HG03575 (cell line): ENCODE measurements around the gene ARID1B.

Experiments
- ATAC-seq: cut with Tn5 transposase; IDR thresholded peaks from one replicate; pipeline ENCODE4 v1.9.1; 2021; ENCODE audit not compliant: unreplicated experiment, insufficient number of reproducible peaks, low FRiP score; ENCODE audit errors: extremely low read depth

Gene ARID1B

DNA sequence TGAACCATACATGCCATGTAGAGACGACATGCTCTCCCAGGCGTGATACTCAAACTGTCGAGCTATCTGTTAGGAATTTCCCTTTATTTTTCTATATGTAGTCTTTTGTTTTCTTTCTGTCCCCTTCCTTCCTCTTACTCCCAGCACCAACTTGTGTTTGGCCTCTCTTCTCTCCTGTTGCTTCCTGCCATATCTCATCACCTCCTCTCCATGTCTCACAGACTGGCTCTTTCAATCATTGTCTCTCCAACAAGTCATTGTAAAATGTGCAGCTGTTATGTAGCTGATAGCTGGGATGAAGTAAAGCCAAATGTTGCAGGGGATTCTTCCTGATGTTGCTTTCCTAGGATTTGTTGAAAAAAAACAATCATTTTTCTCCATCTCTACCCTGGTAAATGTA is 311.7 kb downstream of the ARID1B start:
- no peak for ATAC-seq

DNA sequence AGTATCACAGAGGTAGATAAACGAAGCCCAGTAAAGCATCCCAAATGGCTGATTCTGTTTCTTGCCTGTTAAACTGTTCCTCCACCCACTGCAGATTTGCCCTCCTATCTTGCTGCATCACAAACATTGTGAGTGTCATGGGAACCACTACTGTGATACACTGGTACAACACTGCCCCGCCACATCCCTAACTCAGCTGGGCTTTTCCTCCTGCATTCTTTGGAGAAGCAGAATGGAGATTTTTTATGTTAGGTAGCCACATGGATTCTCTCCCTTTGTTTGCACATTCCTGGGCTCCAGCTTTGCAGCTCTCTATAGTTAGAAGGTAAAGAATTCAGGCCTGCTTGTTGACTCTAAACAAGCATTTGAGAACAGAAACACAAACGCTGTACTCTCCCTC is 312.1 kb downstream of the ARID1B start:
- no peak for ATAC-seq

DNA sequence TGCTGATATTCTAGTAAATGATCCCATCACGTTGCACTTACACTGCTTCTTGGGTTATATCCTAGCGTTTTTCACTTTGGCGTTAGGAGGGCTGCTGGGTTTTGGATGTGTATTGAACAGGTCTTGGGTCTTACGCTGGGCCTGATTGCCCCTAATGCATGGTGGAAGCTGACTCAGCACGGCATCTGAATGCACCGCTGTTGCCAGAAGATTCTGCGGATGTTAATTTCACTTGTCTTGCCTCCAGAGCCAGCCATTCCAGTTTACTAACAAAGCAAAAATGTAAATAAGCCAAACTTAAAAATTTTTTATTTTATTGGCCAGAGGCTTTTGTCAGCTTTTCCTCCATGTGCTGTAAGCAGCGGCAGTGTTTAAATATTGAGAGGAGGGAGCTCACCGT is 312.7 kb downstream of the ARID1B start:
- no peak for ATAC-seq

DNA sequence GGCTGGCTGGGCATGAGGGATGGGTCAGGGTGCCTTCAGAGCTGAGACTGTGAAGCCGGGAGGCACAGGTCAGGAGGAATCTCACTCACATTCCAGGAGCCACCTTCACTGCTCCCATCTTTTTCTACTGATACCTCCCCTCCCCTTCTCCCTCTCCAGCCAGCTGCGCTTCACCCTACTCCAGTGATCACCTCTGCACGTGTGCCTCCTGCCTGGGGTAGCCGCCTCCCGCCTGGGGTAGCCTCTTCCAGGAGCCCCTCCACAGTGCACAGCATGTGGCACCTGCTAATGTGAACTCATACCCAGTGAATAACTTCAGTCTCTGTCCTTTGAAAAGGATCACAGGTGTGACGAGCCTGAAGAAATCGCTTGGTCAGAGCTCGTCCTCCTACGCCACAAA is 313.6 kb downstream of the ARID1B start:
- ATAC-seq: no peak

DNA sequence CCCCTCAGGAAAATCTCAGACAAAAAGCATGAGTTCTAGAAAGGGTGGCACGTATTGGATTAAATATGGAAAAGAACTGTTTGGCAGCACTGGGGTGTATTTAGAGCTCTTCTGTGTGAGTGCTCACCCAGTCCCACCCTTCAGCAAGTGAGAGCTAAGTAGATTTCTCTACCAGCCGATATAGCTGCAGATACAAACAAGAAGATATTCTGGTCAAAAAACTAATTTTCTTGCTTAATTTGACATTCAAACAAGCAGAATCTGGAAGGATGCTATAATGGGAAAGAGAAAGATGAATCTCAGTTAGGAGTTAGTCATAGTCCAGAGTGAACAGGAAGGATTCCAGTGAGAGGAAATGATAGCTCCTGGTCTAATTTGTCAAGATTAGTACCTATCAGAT is 314.1 kb downstream of the ARID1B start:
- no peak for ATAC-seq

DNA sequence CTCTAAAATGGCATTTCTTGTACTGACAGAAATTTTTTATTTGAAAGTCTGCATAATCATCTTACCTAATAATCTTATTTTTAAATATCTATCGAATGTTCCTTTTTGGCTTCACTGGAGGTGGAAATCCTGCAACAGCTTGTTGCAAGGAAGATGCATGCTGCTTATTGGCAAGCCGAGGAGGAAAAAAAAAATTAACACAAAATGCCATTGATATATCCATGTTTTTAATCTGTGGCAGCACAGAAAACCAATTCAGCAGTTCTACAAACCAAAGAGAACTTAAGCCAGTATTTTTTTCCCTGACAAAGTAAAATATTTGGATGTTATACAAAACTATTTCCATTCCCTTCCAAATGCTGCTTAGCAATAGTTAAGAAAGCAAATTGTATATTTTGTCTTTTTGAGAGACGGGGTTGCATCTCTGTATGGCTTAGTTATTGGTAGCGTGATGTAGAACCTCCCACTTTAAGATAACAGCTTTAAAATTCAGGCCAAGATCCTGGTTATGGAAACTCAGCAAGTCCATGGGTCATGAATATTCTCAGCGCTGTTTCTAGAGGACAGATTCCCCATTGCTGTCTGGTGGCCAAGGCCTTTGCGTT is 314.8 kb downstream of the ARID1B start:
- no peak for ATAC-seq

DNA sequence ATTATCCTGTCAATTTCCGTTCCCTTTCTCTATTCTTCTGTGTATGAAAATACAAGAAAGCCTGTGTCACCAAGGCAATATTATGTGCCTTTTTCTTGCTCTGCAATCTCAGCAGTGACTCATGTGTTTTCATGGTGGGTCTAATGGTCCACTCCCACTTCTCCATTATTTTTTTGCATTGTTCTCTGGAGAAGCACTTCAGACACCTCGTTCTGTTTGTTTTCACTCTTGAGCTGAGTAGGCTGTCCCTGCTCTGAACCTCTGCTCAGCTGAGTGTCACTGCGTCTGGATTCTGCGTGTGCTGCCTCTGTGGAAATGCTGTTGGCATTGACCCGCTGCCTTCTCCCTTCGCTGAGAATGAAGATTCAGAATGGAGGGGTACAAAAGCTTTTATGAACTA is 315.6 kb downstream of the ARID1B start:
- ATAC-seq: no peak

DNA sequence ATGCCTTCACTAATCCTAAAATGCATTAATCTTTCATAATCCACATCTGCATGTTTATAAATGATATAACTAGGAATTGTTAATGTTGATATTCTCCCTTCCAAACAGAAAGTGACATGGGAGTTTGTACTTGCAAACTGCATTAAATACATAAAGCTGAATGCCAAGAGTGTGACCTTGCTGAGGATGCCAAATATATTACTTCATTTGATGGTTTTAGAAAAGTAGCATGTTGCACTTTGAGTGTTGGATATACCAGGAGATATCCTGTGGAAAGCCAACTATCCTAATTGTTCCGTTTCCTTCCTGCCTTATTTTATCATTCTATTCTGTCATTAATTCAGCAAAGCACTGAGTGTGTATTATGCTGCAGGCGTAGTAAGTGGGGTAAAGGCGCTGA is 316.4 kb downstream of the ARID1B start:
- no peak for ATAC-seq

DNA sequence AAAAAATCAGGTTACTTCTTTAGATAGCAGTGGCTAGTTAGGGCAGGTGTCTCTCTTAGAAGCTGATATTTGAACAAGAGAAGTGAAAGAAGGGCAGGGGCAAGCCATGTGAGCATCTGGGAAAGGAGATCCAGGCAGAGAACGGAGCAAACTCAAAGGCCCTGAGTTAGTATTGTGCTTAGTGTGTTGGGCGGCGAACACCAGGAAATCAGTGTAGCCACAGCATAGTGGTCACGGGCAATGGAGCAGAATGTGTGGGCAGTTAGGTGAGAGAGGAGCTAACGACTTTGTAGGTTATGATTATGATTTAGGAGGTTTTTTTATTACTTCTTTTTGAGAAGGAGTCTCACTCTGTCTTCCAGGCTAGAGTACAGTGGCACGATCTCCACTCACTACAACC is 316.9 kb downstream of the ARID1B start:
- ATAC-seq: no peak

DNA sequence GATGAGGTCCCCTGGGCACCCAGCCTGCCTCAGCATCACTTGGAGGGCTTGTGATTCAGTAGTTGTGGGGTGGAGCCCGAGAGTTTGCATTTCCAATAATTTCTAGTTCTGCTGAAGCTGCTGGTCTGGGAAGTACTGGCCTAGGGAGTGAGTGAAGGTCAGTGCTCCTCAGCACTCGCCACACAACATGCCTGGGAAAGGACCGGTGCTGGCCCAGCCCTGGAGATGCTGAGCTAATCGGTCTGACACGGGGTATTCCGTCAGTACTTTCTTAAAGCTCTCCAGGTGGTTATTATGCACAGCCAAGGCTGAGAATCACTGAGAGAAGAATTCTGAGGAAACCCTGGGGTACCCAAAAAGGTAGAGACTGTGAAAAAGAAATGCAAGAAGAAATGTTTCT is 317.9 kb downstream of the ARID1B start:
- ATAC-seq: no peak

DNA sequence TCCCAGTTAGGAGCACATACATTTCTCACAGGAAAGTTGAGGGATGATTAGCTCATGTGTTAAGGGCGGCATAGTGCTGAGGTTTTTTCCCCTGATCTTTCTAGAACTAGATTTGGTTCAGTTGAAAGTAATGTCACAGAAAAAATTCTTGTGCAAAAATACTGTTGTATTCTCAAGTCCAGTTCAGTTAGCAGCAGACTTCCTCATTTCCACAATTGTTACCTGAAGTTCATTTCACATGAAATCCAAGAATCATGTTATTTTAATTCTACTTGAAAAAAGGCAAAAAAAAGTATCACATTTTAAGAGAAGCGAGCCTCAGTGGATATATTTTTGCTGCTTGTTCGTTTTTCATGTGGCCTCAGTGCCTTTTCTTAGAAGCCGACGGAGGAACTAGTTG is 318.4 kb downstream of the ARID1B start:
- ATAC-seq: no peak

DNA sequence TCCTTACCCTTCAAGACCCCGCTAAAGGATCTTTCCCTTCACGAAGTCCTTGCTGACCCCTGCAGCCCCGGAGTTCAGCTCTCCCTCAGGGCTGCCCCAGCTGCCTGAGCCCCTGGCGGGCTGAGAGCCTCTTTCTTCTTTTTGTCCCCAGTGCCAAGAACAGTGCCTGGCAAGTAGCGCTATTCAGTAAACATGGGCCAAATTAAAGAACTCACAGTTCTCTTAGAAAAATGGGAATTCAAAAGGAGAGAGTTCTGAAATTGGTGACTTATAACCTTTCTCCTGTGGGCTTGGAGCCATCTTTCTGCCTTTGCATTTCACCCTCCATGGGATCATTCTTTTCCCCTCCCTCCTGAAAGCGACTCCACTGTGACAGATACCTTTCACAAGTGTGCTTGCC is 318.9 kb downstream of the ARID1B start:
- no peak for ATAC-seq

DNA sequence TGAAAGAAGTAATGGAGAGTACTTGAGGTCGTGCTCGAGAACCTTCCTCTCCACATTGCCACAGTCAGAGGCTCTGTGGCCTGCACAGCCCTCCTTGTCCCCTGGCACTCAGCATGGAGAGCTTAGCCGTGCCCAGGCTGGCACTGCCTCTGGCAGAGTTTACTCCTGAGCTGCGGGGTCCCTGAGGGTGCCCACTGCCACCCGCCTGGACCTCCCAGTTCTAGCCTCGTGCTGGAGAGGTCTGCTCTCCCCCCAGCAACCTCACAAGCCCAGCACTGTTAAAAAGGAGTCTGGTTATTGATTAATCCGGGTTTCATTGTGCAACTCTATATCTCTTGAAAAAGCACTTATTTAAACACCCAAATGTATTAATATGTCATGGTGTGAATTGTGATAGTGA is 319.3 kb downstream of the ARID1B start:
- ATAC-seq: no peak

DNA sequence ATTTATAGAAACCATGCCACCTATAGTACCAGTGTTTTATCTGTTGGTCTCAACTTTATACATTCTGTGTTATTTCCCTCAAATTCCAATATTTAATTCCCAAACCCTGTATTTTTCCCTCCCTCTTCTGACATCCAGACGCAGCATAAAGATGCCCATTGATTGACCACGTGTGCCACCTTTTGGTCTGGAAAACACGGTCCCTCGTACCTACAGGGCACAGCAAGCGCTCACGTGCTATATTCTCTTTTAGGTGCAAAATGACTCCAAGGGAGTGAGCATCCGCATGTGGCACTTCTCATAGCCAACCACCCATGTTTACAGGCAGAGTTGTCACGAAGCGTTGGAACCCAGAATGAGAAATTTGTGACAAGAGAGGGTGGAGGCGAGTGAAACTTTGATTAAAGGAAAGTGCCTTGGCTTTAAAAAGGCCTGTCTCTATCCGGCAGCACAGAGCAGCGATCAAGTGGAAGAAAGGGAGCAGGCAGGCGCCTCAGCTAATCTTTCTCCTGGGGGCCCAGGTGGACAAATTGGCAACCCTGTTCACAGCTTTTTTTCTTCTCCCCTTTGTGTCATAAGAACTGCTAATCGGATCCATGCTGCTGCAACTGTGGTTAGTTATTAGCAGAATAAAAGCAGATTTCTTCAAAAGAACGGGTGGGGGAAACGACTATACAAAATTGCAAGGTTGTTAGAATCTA is 320.2 kb downstream of the ARID1B start:
- no peak for ATAC-seq

DNA sequence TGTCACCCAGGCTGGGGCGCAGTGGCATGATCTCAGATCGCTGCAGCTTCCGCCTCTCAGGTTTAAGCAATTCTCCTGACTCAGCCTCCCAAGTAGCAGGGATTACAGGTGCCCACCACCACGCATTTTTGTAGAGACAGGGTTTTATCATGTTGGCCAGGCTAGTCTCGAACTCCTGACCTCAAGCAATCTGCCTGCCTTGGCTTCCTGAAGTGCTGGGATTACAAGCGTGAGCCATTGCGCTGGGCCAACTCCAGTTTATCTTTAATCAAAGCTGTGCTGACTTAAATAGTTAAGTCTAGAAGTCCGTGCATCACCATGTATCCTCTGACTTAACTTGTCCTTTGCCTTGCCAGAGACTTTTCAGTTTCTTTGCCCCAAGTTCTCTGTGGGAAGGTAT is 321.8 kb downstream of the ARID1B start:
- no peak for ATAC-seq

DNA sequence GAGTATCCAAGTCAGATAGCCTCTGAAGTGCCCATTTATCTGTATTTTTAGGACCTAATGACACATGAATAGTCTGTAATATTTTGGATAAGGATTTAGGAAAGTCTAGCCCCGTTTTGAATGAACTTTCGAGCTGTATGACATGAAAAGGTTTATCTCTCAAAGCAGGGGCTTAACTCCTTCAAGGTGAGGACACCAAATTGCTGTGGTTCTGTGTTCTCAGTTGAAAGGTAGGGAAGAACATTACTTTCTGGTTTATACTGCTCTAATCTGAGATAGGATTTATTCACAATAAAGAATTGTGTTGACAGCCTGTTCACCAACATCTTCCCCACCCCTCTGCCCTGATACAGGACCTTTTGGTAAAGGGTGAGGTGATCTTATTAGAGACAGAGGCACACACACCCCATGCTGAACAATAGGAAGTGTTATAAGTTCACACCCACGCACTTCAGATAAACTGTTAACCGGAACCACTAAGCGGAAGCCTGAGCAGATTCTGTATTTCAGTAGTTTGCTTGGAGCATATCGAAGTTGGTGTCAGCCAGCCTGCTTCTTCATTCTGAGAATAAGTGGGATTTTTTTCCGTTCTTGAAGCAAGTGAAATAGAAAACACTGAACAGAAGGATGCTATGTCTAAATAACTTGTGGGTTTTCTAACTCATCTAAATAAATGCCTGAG is 322.9 kb downstream of the ARID1B start:
- peak; percentile 97 for ATAC-seq

DNA sequence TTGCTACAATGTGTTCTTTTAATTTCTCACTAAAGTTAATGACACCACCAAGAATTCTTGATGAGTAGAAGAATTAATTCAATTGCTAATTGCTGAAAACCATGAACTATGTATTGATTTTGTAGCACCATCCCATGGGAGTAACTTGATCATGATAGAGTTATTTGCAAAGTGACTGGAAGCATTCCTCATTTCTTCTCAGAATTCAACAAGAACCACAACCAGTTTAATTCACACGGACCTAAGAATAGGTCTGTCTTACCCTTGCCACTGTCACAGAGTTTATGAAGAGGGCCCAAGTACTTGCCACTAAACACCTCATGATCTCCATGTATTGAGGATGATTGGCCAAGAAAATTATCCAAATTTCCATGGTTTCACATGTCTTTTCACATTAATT is 324.0 kb downstream of the ARID1B start:
- no peak for ATAC-seq

DNA sequence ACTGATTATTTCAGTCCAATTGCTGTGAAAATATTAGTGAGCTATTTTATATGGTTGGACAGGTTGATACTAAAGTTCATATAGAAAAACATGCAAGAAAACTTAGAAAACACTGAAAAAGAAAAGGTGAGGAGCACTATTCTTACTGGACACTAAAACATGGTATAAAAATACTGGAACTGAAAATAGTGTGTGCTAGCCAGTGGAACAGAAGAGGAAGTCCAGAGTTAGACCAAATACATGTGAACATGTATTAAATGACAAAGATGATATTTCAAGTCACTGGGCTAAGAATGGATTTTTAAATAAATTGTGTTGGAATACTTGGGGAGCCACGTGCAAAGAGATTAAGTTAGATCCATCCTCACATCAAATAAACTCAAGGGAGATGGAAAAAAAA is 327.6 kb downstream of the ARID1B start:
- ATAC-seq: no peak

DNA sequence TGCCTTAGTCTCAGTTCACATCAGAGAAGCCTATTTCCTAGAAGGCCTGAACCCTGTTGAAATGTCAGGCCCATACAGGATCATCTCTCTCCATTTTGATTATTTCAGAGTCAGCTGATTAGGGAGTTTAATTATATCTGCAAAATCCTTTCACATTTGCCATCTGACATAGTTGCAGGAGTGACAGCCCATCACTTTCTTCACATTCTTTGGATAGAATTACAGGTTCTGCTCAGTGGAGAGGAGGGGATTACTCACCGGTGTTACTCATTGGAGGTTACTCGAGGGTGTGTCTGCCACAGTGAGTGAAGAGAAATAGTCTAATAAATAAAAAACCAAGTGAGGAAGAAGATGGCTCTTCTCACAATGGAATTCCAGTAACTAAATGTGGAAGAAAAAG is 329.3 kb downstream of the ARID1B start:
- ATAC-seq: no peak

DNA sequence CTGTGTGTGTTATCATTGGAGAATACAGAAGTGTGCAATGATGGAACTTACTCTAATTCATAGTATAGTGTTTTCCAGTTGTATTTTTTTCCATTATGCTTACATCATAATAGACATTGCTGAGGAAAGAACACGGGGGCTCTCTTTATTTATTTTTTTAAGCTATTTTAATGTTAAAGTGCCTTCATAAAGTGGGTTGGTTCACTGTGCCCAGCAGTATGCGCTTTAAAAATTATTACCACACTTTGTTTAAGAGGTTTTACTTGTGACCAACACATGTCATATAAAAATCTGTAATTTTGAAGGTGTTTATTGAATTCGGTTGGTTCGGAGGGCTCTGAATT is 330.4 kb downstream of the ARID1B start:
- ATAC-seq: no peak
